ENCODE measurements around the gene ANTXR1. TPM values are rescaled to one million over a fixed set of nuclear protein-coding genes. Genes with fewer than 3 reads are reported as not detected.
"Not testable (repeated sequence)": the region's sequence is repeated elsewhere in the genome, so short reads cannot be mapped to it uniquely, and the experiment has no call there.

ANTXR1 gene
- total RNA-seq, 1 experiment from 2014 or later, result 11.1 TPM

DNA sequence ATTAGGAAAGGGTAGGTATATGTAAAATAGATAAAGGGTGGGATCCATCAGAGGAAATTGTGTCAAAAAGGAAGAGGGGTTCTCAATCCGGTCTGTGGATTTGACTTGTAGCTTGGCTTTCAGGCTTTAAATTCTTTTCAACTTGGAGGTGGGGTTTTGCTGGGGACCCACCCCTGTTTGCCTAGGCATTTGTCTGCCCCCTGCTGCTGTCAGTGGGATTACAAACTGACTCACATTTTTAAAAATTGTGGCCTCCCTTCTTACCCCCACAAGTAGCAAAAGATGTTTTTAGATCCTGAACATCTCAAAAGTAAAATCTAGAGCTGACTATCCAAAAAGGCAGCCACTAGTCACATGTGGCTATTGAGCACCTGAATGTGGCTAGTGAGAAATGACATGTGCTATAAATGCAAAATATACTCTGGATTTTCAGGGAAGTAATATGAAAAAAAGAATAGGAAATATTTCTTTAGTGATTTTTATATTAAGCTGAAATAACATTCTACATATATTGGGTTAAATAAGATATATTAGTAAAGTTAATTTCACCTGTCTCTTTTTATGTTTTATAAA is 195.1 kb downstream of the ANTXR1 start:
- DNase-seq (ENCODE audit: low read depth), result no peak

DNA sequence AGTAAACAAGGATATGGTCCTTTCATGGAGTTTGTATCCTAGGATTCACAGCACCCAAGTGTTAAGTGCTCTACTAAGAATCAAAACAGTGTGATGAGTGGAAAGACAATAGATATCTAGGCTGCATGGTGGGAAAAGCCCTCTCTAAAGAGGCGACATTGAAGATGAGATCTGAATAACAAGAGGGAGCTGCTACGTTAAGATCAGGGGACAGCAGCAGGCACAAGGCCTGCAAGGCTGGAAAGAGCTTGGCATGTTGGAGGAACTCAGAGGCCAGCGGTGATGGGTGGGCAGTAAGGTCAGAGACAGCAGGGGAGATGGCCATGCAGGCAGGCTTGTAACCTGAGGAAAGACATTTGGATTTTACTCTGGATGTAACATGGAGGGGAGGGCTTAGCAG is 196.5 kb downstream of the ANTXR1 start:
- no peak for DNase-seq (ENCODE audit: low read depth)

DNA sequence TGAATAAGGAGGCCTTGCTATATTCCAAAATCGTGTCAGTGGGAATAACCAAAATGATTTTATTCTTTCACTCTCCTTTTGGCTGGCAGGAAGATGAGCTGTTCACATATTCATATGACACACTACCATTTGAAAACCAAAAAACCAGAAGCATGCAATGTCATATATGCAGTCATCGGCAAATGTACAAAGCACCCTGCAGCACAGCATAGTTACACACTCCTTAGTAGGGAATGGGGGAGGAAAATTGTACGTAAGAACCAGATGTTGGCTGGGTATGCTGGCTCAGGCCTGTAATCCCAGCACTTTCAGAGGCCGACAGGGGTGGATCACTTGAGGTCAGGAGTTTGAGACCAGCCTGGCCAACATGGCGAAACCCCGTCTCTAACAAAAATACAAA is 197.4 kb downstream of the ANTXR1 start:
- no peak for DNase-seq (ENCODE audit: low read depth)

DNA sequence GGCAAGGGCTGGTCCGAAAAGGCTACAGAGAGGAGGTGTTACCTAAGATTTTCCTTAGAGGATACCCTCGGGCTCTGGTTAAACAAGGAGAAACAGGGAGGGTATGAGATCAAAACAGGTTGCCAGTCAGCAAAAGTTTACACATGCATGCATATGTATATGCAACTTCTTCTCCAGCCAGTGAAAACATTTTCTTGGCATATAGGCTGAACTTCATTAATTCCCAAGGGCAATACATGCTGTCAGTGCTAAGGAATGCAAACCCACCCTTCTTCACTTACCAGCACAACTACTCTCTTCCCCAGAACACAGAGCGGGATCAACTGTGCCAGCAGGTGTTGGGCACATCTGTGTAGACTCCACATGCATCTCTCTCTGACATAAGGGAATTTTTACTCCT is 198.1 kb downstream of the ANTXR1 start:
- no peak for DNase-seq (ENCODE audit: low read depth)

DNA sequence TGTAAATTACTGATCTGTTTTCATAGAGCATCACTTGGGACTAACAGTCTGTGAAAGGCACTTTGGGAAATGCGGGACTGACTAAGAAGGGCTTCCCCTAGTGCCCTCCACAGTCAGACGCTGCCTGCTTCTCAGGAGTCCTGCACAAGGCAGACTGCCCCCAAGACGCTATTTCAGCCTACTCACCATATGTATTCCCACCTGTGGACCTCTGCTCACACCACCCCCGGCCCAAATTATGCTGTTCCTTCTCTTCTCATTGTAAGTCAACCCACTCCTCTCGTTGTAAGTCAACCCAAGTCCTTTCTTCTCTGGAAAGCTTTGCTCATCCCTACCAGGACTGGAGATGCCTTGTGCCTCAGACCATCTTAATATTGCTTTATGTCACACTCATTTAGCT is 198.7 kb downstream of the ANTXR1 start:
- no peak for DNase-seq (ENCODE audit: low read depth)

DNA sequence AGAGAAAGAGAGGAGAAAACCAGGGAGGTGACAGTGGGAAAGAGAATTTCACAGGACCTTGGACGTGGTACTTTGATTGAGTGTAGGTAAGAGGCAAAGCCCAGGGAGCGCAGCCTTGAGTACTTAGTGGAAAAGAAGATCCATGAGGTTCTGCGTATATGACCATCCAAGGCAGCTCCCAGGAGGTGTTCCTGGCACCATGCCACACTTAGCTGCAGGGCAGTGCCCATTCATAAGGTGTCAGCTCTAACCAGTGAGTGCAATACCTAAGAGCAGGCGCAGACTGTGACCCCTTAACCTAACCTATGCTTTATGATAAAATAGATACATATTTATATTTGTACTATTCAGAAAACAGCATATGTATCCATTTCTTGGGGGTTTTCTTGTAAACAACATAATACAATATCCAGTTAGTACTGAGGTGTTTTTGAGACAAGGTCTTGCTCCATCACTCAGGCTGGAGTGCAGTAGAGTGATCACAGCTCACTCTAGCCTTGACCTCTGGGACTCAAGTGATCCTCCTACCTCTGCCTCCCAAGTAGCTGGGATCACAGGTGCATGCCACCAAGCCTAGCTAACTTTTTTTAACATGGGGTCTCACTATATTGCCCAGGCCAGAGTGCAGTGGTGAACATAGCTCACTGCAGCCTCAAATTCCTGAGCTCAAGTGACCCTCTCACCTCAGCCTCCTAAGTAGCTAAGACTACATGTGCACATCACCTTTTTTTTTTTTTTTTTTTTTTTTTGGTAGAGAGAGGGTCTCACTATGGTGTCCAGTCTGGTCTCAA is 199.5 kb downstream of the ANTXR1 start:
- DNase-seq (ENCODE audit: low read depth), result no peak

DNA sequence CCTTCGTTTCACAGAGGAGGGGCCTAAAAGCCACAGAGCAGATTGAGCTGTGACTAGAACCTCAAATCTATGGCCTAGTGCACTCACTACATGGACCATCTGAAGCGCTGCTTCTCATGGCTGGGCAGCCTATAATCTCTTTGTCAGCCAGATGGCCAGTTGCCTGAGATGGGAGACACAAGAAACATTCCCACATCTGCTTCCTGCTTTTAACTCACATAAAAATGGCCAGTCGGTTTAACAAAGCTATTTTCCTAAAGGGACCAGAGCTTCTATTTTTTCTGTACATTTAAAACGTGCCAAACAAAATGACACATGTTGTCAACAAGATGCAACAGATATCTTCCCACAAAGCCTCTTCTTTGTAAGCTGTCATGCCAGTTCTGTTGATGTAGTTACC is 200.2 kb downstream of the ANTXR1 start:
- no peak for DNase-seq (ENCODE audit: low read depth)

DNA sequence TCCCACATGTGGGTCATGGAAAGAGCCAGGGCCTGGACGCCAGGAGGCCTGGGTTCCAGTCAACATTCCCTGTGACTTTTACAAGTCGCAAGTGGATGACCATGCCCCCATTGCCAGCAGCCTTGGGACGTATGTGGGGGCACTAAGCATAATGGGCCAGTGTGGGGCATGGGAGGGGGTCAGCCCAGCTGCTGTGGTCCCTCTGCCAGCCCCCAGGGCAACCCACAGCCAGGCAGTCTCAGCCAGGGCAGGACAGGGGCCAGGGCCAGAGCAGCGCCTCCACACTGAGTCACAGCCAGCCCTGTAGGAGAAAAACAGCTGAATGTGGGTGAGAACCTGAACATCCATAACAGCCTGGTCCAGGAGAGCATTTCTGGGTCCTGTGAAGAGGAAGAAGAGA is 200.8 kb downstream of the ANTXR1 start:
- no peak for DNase-seq (ENCODE audit: low read depth)

DNA sequence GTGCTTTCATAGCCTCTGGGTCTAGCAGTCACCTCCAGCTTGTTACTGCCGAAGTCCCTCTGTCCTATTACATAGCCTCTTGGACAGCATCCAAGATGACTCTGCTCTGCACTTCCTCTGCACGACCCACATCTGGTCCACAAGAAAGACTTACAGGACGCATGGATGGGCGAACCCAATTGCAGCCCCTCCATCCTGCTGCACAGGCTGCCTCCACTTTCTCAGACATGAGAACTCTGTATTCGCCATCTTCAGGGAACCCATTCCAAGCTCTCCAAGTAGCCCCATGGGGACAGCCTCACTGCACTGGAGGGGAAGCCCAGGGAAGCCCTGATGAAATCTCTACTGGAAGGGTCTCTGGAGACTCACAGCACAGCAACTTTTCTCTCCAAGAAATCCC is 201.9 kb downstream of the ANTXR1 start:
- DNase-seq (ENCODE audit: low read depth), result peak; percentile 66

DNA sequence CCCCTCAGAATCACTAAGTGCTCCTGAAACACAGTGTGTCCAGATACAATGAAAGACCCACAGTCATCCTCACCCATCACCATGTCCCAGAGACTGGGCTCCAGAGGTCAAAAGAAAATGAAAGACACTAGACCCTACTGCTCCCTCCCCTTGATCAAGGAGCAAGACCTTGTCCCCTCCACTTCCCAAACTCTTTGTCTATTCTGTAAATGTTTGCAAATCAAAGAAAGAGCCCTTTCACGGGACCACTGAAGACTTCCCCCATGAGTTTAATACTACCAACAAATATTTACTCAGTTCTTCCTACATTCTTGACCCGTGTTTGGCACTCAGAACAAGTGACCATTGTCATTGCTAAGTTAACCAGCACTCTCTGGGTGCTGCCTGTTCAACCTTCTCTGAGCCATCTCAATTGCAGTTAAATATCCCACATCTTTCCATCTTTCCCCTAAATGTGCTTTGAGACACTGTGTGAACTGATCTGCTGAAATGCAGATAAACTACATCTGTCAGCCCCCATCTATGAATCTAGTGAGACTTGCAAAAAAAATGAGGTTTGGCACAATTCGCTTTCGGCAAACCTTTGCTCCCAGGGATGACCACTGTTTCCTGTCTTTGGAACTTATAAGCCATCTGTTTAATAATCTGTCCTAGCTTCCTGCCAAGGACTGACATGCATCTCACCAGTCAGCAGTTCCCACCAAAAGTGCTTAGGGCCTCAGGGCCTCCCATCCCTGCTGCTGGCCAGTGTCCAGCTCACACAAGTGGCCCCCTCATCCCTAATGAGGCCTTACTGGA is 203.8 kb downstream of the ANTXR1 start:
- peak; percentile 23 for DNase-seq (ENCODE audit: low read depth)

DNA sequence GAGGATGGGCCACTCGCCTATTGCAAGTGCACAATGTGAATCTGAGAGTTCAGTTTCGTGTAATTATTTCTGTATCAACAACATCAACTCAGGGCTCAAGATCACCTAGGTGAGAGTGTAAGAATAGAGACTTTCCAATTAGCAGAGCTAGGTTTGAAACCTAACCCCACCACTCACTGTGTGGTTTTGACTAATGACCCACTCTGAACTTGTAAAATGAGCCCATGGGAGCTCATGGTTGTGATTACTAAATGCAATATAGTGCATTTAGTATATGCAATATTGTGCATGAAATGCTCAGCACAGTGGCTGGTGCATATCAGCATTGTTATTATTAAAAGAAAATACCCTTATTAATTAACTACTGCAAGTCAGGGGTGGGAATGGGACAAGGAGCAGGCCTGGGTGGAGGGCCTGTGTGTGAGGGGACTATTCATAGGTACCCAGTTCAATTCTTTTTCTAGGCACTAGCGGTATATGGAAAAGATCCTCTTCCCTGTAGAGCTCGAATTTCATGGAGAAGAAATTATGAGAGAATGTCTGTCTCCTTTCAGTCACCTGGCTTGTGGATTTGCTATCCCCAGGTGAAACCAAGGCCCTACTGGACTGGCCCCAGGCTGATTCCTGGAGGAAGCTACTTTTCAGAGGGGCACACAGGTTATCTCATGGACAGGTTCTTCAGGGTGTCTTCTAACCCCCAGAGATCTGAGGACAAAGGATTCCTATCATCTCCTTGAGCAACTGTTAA is 204.5 kb downstream of the ANTXR1 start:
- no peak for DNase-seq (ENCODE audit: low read depth)

DNA sequence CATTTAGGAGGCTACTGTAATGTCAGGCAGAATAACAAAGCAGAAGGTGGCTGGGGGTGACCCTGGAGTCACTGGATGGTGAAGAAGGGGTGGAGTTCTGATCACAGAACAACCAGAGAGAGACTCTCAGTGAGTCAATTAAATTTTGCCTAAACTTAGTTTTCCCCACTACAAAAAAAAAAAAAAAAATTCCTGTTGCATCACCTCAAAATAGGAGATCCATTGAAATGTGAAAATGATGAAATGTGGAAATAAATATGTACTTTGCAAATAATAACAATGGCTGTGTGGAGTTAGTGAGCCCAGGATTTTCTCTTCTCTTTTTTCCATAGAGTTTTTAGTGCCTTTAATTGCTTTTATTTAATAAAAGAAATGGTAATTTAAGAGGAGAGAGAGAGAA is 208.5 kb downstream of the ANTXR1 start:
- no peak for DNase-seq (ENCODE audit: low read depth)

DNA sequence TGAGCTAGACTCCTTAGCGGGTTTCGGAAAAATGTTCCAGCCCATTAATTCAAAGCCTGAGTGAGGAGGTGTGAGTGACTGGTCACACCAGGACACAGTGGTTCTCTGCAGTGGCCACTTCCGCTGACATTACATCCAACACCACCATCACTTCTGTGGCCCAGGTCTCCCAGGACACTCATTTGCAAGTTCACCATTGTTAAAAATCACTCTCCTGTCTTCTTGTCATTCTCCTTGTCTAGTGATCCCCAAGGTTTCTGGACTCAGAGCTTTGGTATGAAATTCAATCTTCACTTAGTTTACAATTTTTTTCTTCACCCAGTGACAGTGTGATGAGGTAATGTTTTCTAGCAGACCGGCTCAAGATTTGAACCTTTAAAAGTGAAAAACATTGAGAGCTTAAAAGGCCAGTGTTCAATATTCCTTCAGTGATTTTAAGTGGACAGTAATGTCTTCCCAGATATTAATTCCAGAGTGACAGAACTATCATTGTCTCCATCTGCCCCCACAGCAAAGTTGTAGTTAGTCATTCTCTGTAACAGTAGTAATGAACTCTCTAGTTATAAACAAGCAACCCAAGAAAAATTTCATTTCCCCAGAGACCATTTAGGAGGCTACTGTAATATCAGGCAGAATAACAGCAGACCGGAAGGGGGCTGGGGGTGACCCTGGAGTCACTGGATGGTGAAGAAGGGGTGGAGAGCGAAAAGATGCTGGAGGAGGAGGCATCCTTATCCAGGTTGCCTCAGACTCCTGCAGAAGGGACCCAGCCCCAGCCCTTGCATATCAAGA is 209.2 kb downstream of the ANTXR1 start:
- no peak for DNase-seq (ENCODE audit: low read depth)

DNA sequence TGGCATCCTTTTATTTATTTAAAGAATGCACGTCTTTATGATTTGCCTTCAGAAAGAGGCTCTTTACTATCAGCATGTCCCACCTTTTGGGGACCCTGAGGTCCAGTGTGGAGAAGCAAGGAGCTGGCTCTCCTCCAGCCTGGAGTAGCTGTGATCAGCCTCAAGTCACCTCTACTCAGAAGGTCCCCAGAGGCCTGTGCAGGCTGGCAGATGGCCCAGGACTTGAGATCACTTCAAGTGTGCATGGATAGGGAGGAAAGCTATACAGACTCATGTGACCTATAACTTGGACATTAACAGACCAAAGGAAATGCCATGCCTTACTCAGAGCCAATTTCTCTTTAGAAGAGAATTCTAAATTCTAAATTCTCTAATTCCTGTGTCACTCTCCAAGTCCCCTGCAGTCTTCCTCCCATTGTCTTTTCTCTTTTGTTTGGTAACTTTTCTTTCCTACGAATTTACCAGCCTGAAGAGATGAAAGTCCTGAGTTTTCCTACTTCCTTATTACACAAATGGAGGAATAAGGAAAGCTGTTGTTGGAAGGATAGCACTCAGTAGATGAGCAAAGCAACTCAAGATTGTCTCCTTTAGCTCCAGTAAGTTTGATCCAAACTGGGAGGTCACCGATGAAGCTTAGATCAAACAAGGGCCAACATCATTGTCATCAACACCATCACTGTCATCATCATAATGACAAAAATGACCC is 210.1 kb downstream of the ANTXR1 start:
- no peak for DNase-seq (ENCODE audit: low read depth)

DNA sequence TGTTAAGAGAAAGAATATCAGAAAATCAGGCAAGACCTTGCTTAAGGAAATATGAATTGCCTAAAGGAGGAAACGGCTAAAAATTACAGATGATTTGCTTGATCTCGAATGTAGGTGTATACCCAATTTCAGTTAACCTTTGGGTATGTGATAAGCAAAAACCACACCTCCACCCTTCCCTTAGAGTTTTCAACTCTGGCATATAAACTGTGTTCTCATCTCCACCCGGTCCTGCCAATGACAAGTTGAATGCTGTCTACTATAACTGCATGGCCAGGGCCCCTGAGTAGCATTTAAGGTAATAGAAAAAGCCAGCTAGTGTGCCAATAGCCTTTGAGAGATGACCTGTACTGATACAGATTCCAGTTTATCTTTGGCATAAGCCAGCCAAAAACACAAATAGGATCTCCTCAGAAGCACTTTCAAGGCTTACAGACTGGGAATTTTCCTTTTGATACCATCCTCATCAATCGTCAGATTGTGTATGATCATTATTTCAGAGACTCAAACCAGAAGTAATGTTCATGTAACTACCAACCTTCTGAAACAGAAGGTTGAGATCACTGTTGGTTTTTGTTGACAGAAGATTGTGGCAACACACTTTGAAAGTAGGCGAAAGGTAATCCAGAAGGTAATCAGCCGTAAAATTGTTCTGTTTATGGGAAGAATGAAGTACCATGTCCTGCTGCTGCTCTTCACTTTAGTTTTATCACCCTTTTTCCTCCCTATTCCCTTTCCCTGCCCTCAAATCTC is 211.0 kb downstream of the ANTXR1 start:
- DNase-seq (ENCODE audit: low read depth), result no peak

DNA sequence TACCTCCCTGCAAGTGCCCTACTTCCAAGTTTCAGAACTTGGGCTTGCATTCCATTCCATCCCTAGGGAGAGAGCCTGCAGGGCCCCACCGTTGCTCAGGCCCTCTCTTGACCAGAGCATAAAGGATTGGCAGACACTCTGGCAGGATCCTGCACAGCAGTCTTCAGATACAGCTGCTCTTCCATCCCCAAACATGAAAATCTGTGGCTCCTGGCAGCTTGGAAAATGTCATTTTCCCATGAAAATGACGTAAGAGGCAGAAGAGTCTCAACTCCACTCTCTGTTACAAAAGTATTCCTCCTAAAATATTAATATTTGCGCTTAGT is 211.5 kb downstream of the ANTXR1 start:
- no peak for DNase-seq (ENCODE audit: low read depth)

DNA sequence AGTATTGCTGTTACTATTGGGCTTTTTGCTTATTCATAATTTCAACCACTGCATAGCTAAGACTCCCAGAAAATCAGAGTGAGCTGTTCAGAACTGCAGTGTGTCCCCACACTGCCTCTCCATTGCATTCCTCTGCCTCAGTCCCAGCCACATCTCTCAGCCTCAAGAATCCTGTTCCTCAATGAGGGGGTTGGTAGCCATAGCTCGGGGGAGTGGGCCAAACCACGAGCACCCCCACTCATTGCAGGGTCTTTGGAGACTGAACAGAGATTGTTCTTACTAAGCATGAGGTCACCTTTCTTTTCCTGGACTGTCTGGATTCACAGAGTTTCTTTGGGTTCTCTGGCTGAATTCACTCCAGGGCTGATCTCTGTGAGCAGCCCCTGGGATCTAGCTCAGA is 213.0 kb downstream of the ANTXR1 start:
- DNase-seq (ENCODE audit: low read depth), result no peak

DNA sequence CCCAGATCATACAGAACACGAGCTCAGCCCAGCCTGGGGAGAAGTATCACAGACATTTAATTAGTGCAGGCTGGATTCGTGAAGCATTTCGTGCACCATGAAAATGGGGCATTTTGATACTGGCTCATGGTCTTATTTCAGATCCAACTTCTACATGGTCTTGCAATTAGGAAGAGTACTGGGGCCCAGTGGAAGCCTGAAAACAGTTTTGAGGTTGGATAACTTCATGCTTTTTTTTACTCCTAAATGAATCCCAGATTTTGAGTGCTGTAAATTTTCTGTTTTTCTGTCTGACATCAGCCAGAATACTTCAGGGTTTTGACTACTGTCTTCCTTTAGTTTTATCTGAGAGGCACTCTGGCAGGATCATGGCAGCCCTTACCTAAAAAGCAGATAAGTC is 213.9 kb downstream of the ANTXR1 start:
- DNase-seq (ENCODE audit: low read depth), result no peak

DNA sequence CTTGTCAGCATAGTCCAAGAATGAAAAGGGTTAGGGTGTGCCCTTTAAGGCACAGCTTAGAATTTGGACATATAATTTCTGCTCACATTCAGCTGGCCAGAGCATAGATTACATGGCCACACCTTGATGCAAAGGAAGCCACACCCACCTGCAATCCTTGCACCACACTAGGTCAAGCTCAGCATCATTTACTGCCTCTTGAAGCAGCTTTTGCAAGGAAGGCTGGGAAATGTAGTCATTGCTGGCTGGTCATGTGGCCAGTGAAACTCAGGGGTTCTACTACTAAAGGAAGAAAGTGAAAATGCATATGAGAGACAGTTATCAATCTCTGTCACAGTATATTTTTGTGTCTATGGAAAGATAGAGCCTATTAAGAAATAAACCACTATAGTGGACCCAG is 214.7 kb downstream of the ANTXR1 start:
- DNase-seq (ENCODE audit: low read depth), result no peak

DNA sequence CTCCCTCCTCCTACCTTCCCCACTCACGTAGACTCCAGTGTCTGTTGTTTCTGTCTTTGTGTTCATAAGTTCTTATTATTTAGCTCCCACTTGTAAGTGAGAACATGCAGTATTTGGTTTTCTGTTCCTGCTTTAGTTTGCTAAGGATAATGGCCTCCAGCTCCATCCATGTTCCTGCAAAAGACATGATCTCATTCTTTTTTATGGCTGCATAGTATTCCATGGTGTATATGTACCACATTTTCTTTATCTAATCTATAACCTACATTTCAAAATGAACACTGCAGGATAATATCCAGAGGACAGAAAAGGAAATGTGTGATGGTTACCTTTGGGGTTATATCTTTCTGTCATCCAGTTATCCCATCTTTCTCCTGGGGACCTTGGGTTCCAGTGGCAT is 218.0 kb downstream of the ANTXR1 start:
- not testable (repeated sequence) for DNase-seq (ENCODE audit: low read depth)

Measured in Daoy (cell line).